Fibroblast of the aortic adventitia (primary cell): ENCODE results near the gene HNMT. TPM values are rescaled to one million over a fixed set of nuclear protein-coding genes. Genes with fewer than 3 reads are reported as not detected.
"Not testable (repeated sequence)": the region's sequence is repeated elsewhere in the genome, so short reads cannot be mapped to it uniquely, and the experiment has no call there.

Experiments used
- DNase-seq: peaks from one replicate; pipeline ENCODE4 v3.0.0-alpha.2; 2010; ENCODE audit warnings: low read depth
- H3K4me3 ChIP-seq: 2 replicates; pipeline ENCODE4 v1.5.1; 2011; ENCODE audit warnings: low read depth, mild to moderate bottlenecking, control low read depth, low read length, moderate library complexity
- total RNA-seq: library from RNA; depleted of rRNA; stranded (reverse); fragments of >200 nt; gene quantifications from 2 replicates; pipeline ENCODE4 v1.2.3, GENCODE V29; 2012; ENCODE audit warnings: low replicate concordance
- TF ChIP-seq, protein P1 (sequence below): IDR thresholded peaks from 2 replicates; pipeline ENCODE4 v1.5.1; 2011; ENCODE audit warnings: mild to moderate bottlenecking, low read length, control low read depth, inconsistent platforms; ENCODE audit not compliant: insufficient read depth

HNMT gene
- total RNA-seq, 1 donor, result 32.2 TPM

DNA sequence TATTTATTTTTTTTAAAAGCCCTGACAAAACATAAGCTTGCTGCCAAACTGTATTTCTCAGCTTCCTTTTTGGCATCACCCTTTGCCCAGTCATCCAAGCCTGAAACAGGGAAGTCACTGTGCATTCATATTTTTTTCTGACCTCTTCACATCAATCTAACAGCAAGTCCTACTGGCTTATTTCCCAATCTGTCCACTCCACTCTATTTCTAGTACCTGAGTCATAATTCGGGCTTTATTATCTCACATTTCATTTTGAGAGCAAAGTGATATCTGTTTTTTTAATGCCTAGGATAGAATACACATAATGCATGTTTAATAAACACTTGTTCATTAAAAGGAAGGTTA lies 5.1 kb downstream of the HNMT start:
- peak; percentile 98 for DNase-seq
- TF ChIP-seq, protein P1, sequence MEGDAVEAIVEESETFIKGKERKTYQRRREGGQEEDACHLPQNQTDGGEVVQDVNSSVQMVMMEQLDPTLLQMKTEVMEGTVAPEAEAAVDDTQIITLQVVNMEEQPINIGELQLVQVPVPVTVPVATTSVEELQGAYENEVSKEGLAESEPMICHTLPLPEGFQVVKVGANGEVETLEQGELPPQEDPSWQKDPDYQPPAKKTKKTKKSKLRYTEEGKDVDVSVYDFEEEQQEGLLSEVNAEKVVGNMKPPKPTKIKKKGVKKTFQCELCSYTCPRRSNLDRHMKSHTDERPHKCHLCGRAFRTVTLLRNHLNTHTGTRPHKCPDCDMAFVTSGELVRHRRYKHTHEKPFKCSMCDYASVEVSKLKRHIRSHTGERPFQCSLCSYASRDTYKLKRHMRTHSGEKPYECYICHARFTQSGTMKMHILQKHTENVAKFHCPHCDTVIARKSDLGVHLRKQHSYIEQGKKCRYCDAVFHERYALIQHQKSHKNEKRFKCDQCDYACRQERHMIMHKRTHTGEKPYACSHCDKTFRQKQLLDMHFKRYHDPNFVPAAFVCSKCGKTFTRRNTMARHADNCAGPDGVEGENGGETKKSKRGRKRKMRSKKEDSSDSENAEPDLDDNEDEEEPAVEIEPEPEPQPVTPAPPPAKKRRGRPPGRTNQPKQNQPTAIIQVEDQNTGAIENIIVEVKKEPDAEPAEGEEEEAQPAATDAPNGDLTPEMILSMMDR, result no peak
- H3K4me3 ChIP-seq, result no peak overlapping the region

DNA sequence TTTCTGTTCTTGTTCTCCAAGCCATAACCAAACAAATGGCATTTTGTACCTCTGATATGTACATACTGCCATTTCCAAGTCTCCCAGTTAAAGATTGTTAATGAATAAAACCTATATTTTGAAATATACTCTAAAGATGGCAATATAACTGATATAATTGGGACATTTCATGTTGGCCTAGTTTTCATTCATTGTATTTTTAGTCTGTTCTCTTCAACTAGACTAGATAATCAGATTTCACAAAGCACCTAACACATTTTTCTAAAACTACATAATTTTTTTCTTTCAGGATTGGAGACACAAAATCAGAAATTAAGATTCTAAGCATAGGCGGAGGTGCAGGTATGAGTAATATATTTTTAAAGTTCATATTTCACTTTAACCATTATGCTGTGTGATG lies 5.6 kb downstream of the HNMT start:
- DNase-seq, result no peak
- H3K4me3 ChIP-seq, result no peak overlapping the region
- TF ChIP-seq, protein P1, result no peak

DNA sequence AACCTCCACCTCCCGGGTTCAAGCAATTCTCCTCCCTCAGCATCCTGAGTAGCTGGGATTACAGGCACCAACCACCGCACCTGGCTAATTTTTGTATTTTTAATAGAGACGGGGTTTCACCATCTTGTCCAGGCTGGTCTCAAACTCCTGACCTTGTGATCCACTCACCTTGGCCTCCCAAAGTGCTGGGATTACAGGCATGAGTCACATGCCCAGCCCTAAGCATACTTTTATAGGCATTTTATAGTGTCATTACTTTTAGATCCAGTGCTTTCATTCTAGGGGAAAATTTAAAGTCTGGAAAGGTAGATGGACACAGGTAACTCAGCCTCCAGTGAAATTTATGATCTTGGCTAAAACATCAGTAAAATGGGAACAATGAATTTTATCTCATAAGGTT lies 7.0 kb downstream of the HNMT start:
- DNase-seq, result not testable (repeated sequence)

DNA sequence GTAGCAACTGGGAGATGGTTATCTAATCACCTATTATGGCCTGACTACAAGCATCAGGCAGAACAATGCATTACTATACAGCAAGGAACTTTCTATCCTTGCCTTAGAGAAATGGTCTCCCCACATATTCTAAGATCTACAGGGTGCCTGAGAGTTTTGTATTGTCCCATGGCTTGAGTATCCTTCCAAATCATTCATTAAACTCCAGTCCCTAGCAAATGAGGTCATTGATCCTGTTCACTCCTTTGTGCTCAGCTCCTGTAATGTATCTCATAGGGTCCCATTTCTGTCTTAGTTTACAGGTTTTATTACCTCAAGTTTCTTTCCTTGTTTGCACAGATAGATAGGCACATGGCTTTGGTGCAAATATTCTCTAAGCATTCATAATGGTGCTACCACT lies 9.0 kb downstream of the HNMT start:
- TF ChIP-seq, protein P1, result no peak
- H3K4me3 ChIP-seq, result no peak overlapping the region
- DNase-seq, result no peak

More for the DNA sequence above, 7.0 kb downstream of the HNMT start:
- not testable (repeated sequence) for H3K4me3 ChIP-seq

DNA sequence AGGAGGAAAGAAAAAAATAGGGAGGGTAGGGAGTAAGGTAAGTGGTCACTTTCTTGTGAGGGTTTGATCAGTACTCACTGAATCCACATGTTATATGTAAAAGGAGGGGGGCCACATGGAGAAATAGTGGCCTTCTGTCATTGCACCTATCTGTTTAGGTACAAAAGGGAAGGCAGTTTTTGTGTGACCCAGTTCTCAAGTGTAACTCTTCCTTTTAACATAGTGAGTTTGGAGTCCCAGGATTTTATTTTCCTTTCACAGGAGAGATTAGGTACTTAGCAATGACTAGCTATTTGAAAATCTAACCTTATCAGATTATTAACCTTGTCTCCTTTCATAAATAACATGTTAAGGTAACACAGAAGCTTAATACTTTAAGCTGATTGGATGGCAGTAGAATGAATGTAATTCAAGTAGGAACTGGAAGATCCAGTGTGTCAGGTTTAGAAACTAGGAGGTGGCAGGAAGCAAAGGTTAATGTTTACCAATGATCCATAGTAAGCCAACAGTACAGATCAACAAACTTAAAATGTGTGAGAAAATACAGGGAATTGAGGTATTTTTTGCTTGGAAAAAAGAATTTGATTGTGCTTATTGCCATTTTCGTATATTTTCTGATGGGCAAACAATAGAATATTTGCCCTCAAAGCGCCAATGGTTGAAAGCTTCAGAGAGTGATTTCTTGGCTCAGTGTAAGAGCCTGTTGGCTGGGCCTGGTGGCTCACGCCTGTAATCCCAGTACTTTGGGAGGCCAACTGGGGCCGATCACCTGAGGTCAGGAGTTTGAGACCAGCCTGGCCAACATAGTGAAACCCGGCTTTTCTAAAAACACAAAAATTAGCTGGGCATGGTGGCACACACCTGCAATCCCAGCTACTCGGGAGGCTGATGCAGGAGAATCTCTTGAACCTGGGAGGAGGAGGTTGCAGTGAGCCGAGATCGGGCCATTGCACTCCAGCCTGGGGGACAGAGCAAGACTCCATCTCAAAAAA lies 11.3 kb downstream of the HNMT start:
- H3K4me3 ChIP-seq, result no peak overlapping the region
- TF ChIP-seq, protein P1, result no peak
- no peak for DNase-seq

DNA sequence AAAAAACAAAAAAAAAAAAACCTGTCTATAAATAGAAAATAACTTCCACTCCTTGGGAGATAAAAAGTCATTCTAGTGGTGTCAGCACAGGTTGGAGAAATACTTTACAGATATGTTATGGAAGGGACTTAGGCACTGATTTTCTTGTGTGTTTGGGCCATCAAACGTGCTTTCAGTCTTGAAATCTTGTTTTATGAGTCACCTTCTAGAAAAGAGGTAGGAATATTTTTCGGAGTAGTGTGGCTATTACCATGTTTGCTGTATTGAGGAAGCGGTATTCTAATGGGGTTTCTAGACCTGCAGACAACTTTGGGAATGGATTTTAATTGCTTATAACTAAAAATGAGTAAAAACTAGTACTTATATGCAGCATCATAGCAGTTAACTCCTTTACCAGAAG lies 12.0 kb downstream of the HNMT start:
- TF ChIP-seq, protein P1, result no peak
- no peak for DNase-seq

DNA sequence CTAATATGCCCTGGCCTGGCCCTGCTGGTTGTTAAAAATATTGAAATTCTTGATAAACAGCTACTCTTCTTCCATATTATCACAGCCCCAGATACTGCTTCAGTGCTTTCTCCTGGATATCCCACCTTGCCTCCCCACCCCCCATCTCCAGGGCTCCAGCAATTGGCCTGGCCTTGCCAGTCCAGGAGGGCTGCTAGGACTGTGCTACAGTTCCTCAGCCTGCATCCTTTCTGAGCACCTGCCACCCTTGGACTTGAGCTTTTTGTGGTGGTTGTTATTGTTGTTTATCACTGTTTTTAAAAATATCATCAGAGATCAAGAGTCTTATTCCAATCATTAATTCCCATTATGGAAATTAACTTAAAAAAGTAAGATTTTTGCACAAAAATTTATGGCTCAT lies 13.5 kb downstream of the HNMT start:
- TF ChIP-seq, protein P1, result no peak
- no peak for DNase-seq
- H3K4me3 ChIP-seq, result no peak overlapping the region

More for the DNA sequence above, 12.0 kb downstream of the HNMT start:
- no peak overlapping the region for H3K4me3 ChIP-seq
